Coronary artery (tissue), 2 donors: ENCODE results near the gene NGF.

Experiments
- DNase-seq: peaks from one replicate; pipeline ENCODE4 v3.0.0-alpha.2; 2017; ENCODE audit warnings: low spot score
- H3K27ac ChIP-seq, 2 donors: fragments of 200-600 bp; sonication (generic); one replicate each; pipeline ENCODE4 v1.5.1; 2016 to 2019
- H3K4me3 ChIP-seq: fragments of 200-600 bp; sonication (generic); 2 replicates; pipeline ENCODE4 v1.5.1; 2016; ENCODE audit warnings: mild to moderate bottlenecking, moderate library complexity
- TF ChIP-seq, protein P1 (sequence below): fragments of 200-600 bp; sonication (generic); IDR thresholded peaks from one replicate; pipeline ENCODE4 v1.5.1; 2019; ENCODE audit warnings: antibody characterized with exemption

The NGF gene

GRCh38 chr1:115274467-115274866 is 63.6 kb downstream of the NGF start:
- H3K27ac ChIP-seq = no peak overlapping the region
- no peak for DNase-seq
- TF ChIP-seq, protein P1, sequence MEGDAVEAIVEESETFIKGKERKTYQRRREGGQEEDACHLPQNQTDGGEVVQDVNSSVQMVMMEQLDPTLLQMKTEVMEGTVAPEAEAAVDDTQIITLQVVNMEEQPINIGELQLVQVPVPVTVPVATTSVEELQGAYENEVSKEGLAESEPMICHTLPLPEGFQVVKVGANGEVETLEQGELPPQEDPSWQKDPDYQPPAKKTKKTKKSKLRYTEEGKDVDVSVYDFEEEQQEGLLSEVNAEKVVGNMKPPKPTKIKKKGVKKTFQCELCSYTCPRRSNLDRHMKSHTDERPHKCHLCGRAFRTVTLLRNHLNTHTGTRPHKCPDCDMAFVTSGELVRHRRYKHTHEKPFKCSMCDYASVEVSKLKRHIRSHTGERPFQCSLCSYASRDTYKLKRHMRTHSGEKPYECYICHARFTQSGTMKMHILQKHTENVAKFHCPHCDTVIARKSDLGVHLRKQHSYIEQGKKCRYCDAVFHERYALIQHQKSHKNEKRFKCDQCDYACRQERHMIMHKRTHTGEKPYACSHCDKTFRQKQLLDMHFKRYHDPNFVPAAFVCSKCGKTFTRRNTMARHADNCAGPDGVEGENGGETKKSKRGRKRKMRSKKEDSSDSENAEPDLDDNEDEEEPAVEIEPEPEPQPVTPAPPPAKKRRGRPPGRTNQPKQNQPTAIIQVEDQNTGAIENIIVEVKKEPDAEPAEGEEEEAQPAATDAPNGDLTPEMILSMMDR = no peak
- no peak overlapping the region for H3K4me3 ChIP-seq

DNA sequence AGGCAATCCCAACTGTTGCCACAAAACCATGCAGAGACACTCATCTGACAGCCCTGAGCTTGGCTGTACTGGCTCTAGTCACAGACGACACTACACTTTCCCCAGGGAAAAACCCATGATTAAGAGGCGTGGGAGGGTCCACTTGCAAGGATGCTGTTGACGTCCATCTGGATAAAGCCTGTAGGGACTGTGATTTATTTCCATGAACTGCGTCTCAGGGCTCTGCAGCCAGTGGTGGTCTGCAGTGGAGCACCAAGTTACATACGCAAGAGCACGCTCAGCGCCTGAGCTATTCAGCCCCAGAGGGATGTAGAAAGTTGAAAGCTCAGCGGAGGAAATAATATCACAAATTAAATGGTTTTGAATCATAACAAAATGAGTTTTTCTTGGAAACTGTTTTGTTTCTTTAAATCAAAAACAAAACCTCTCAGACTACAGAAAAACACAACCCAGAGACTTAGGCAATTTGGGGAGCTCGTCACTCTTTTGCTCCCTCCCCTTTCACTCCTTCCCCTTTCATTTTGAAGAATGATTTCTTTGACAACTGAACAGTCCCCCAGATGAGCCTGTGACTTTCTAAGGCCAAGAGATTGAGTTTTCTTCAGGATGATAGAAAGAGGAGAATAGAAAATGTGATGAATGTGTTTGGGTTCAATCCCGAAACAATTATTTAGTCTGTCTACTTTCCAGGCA is 71.2 kb downstream of the NGF start:
- TF ChIP-seq, protein P1 = no peak
- Histone ChIP-seq H3K27ac (peak overlapping the region in 1 of 2 donors; percentile 3), H3K4me3 (peak overlapping the region; percentile 51)
- no peak for DNase-seq

GRCh38 chr1:115265099-115265498 is 73.0 kb downstream of the NGF start:
- TF ChIP-seq, protein P1 = no peak
- H3K4me3 ChIP-seq = no peak overlapping the region

GRCh38 chr1:115262886-115263285 is 75.2 kb downstream of the NGF start:
- Histone ChIP-seq H3K4me3 (no peak overlapping the region), H3K27ac (no peak overlapping the region)
- TF ChIP-seq, protein P1 = no peak
- no peak for DNase-seq

More at GRCh38 chr1:115265099-115265498, 73.0 kb downstream of the NGF start:
- no peak for DNase-seq
- H3K27ac ChIP-seq = no peak overlapping the region

GRCh38 chr1:115261496-115261895 is 76.6 kb downstream of the NGF start:
- no peak for DNase-seq
- H3K27ac ChIP-seq = no peak overlapping the region
- H3K4me3 ChIP-seq = no peak overlapping the region
- TF ChIP-seq, protein P1 = no peak

GRCh38 chr1:115258302-115258866 is 79.7 kb downstream of the NGF start:
- H3K4me3 ChIP-seq = no peak overlapping the region

More at GRCh38 chr1:115258302-115258866, 79.7 kb downstream of the NGF start:
- TF ChIP-seq, protein P1 = no peak
- no peak overlapping the region for H3K27ac ChIP-seq
- DNase-seq = no peak
